SK-N-SH treated with all-trans-retinoic acid at 6 μM for 48 hours (cell line): ENCODE measurements around the gene RNFT2.

Experiments used
- CSDC2 ChIP-seq: fragments of 250-450 bp; sonication (Bioruptor Pico); IDR thresholded peaks from 2 replicates; pipeline ENCODE4 v1.5.0; 2020; ENCODE audit warnings: mild to moderate bottlenecking, moderate library complexity
- ESRRG ChIP-seq: fragments of 250-450 bp; sonication (Bioruptor Pico); IDR thresholded peaks from 2 replicates; pipeline ENCODE4 v1.6.1; 2021; ENCODE audit warnings: mild to moderate bottlenecking
- GLIS3 ChIP-seq: fragments of 250-450 bp; sonication (Bioruptor Pico); IDR thresholded peaks from 2 replicates; pipeline ENCODE4 v1.5.0; 2020; ENCODE audit warnings: mild to moderate bottlenecking, moderate library complexity
- ISL1 ChIP-seq: fragments of 250-450 bp; sonication (Bioruptor Pico); IDR thresholded peaks from 2 replicates; pipeline ENCODE4 v2.1.2; 2022; ENCODE audit warnings: mild to moderate bottlenecking, moderate library complexity
- OSR1 ChIP-seq: fragments of 250-450 bp; sonication (Bioruptor Pico); IDR thresholded peaks from 2 replicates; pipeline ENCODE4 v1.8.0; 2022; ENCODE audit warnings: moderate library complexity, mild to moderate bottlenecking, inconsistent platforms
- RARB ChIP-seq: fragments of 250-450 bp; sonication (Bioruptor Pico); IDR thresholded peaks from 2 replicates; pipeline ENCODE4 v1.8.0; 2021; ENCODE audit warnings: mild to moderate bottlenecking, moderate library complexity
- TOX ChIP-seq: fragments of 250-450 bp; sonication (Bioruptor Pico); IDR thresholded peaks from 2 replicates; pipeline ENCODE4 v1.8.0; 2021; ENCODE audit warnings: mild to moderate bottlenecking, moderate library complexity, borderline replicate concordance
- ZFP3 ChIP-seq: fragments of 250-450 bp; sonication (Bioruptor Pico); IDR thresholded peaks from 2 replicates; pipeline ENCODE4 v1.5.0; 2020; ENCODE audit warnings: mild to moderate bottlenecking, moderate library complexity
- ZNF565 ChIP-seq: fragments of 450-650 bp; formaldehyde crosslinking; conservative IDR thresholded peaks from 2 replicates; pipeline ENCODE4 v1.5.0; 2020; ENCODE audit warnings: low read depth, mild to moderate bottlenecking, moderate library complexity
- TF ChIP-seq, protein P1 (sequence below): fragments of 250-450 bp; sonication (Bioruptor Pico); IDR thresholded peaks from 2 replicates; pipeline ENCODE4 v1.8.0; 2020; ENCODE audit warnings: mild to moderate bottlenecking, moderate library complexity, borderline replicate concordance
- TF ChIP-seq, protein P2 (sequence below): fragments of 250-450 bp; sonication (Bioruptor Pico); IDR thresholded peaks from 2 replicates; pipeline ENCODE4 v1.5.1; 2021; ENCODE audit warnings: mild to moderate bottlenecking, moderate library complexity

DNA sequence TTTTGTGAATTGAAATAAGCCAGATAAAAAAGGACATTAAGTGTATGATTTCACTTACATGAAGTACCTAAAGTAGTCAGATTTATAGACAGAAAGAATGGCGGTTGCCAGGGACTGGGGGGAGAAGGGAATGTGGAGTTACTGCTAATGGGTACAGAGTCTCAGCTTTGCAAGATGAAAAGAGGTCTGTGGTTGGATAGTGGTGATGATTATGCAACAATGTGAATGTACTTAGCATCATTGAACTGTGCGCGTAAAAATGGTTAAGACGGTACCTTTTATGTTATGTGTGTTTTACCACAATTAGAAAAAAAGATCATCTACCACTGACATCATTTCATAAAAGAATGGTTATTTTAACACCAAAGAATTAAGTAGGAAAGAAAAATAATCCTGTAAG, 35.9 kb downstream of the RNFT2 start:
- TF ChIP-seq ZFP3 (CRISPR knock-in tag) (no peak), GLIS3 (CRISPR knock-in tag) (no peak), ESRRG (CRISPR knock-in tag) (no peak), RARB (CRISPR knock-in tag) (no peak), ZNF565 (CRISPR knock-in tag) (no peak), CSDC2 (CRISPR knock-in tag) (no peak), OSR1 (CRISPR knock-in tag) (no peak), TOX (CRISPR knock-in tag) (no peak), ISL1 (CRISPR knock-in tag) (no peak)
- TF ChIP-seq, protein P1, sequence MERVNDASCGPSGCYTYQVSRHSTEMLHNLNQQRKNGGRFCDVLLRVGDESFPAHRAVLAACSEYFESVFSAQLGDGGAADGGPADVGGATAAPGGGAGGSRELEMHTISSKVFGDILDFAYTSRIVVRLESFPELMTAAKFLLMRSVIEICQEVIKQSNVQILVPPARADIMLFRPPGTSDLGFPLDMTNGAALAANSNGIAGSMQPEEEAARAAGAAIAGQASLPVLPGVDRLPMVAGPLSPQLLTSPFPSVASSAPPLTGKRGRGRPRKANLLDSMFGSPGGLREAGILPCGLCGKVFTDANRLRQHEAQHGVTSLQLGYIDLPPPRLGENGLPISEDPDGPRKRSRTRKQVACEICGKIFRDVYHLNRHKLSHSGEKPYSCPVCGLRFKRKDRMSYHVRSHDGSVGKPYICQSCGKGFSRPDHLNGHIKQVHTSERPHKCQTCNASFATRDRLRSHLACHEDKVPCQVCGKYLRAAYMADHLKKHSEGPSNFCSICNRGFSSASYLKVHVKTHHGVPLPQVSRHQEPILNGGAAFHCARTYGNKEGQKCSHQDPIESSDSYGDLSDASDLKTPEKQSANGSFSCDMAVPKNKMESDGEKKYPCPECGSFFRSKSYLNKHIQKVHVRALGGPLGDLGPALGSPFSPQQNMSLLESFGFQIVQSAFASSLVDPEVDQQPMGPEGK: no peak
- TF ChIP-seq, protein P2, sequence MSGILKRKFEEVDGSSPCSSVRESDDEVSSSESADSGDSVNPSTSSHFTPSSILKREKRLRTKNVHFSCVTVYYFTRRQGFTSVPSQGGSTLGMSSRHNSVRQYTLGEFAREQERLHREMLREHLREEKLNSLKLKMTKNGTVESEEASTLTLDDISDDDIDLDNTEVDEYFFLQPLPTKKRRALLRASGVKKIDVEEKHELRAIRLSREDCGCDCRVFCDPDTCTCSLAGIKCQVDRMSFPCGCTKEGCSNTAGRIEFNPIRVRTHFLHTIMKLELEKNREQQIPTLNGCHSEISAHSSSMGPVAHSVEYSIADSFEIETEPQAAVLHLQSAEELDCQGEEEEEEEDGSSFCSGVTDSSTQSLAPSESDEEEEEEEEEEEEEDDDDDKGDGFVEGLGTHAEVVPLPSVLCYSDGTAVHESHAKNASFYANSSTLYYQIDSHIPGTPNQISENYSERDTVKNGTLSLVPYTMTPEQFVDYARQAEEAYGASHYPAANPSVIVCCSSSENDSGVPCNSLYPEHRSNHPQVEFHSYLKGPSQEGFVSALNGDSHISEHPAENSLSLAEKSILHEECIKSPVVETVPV (CRISPR knock-in tag): no peak
